ENCODE measurements around the gene ACAP2. TPM values are rescaled to one million over a fixed set of nuclear protein-coding genes. Genes with fewer than 3 reads are reported as not detected.
"Not testable (repeated sequence)": the region's sequence is repeated elsewhere in the genome, so short reads cannot be mapped to it uniquely, and the experiment has no call there.

Gene ACAP2
- total RNA-seq, 3 donors from 2014 or later (not counting 1 experiment from before 2014, with no cell fraction given): 103 to 132 (median 128) TPM

DNA sequence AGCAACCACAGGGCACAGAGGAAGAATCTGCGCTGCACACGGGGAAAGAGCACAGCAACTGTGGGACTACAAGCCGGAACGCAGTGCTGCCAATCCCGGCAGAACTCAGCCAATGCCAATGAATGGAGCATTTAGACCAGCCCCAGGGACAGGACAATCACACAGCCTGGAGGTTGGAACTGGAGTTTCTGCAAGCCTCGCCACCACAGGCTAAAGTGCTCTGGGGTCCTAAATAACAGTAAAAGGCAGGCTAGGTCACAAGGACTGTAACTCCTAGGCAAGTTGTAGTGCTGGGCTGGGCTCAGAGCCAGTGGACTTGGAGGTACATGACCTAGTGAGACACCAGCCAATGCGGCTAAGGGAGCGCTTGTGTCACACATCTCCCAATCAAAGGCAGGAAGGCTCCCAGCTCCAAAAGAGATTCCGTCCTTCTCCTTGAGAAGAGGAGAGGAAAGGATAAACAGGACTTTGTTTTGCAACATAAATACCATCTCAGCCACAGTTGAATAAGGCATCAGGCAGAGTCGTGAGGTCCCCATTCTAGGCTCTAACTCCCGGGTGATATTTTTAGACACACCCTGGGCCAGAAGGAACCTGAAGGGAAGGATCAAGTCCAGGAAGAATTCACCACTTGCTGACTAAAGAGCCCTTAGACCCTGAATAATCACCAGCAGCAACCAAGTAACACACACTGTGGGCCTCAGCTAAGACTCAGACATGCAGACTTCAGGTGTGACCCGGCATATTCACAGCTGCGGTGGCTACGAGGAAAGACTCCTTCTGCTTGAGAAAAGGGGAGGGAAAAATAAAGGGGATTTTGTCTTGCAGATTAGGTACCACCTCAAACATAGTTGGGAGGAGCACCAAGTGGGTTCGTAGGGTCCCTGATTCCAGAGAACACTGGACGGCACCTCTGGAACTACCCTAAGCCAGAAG, 86.4 kb downstream of the ACAP2 start:
- TF ChIP-seq, protein P1, sequence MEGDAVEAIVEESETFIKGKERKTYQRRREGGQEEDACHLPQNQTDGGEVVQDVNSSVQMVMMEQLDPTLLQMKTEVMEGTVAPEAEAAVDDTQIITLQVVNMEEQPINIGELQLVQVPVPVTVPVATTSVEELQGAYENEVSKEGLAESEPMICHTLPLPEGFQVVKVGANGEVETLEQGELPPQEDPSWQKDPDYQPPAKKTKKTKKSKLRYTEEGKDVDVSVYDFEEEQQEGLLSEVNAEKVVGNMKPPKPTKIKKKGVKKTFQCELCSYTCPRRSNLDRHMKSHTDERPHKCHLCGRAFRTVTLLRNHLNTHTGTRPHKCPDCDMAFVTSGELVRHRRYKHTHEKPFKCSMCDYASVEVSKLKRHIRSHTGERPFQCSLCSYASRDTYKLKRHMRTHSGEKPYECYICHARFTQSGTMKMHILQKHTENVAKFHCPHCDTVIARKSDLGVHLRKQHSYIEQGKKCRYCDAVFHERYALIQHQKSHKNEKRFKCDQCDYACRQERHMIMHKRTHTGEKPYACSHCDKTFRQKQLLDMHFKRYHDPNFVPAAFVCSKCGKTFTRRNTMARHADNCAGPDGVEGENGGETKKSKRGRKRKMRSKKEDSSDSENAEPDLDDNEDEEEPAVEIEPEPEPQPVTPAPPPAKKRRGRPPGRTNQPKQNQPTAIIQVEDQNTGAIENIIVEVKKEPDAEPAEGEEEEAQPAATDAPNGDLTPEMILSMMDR (IDR thresholded peaks at IDR 0.05): no peak
- no peak overlapping the region for H3K4me3 Mint-ChIP-seq
- Histone ChIP-seq H3K4me3 (ENCODE audit: low read length) (no peak overlapping the region), H3K27me3 (ENCODE audit: control insufficient read depth, insufficient read depth, low read length) (no peaks in the 10 kb centered on the region), H3K27ac (ENCODE audit: low read length) (no peak overlapping the region), H3K9me3 (ENCODE audit: control insufficient read depth, insufficient read depth, low read length) (no peaks in the 10 kb centered on the region), H3K4me1 (ENCODE audit: control insufficient read depth, insufficient read depth, low read length) (no peaks in the 10 kb centered on the region), H3K36me3 (ENCODE audit: control insufficient read depth, insufficient read depth, low read length) (peaks cover 11% of the 10 kb centered on the region)
- intact Hi-C loops (cut with micrococcal nuclease): no loop called here
- H3K4me1 Mint-ChIP-seq: peaks cover 62 to 70% of the 10 kb centered on the region in 2 donors
- peak overlapping the region; percentile 20 to 35 for H3K27ac Mint-ChIP-seq
- H3K36me3 Mint-ChIP-seq: no peaks in the 10 kb centered on the region
- H3K27me3 Mint-ChIP-seq (ENCODE audit: low read depth in 2 of 2): no peaks in the 10 kb centered on the region
- DNase-seq (no peak), ATAC-seq (no peak)
- H3K9me3 Mint-ChIP-seq: no peaks in the 10 kb centered on the region
- WGBS (ENCODE audit: insufficient coverage): 97% methylated on average over 15 of the region's 16 CpGs

DNA sequence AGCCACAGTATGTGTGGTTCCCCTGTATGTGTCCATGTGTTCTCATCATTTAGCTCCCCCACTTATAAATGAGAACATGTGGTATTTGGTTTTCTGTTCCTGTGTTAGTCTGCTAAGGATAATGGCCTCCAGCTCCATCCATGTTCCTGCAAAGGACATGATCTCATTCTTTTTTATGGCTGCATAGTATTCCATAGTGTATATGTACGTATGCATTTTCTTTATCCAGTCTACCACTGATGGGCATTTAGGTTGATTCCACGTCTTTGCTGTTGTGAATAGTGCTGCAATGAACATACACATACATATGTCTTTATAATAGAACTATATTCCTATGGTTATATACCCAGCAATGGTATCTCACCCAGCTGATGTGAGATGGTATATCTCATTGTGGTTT, 88.8 kb downstream of the ACAP2 start:
- H3K4me1 Mint-ChIP-seq: peaks cover 50 to 61% of the 10 kb centered on the region in 2 donors
- H3K9me3 ChIP-seq (ENCODE audit: control insufficient read depth, insufficient read depth, low read length); DNase-seq; intact Hi-C loops (cut with micrococcal nuclease); H3K27ac ChIP-seq (ENCODE audit: low read length); H3K4me3 Mint-ChIP-seq; H3K27me3 Mint-ChIP-seq (ENCODE audit: low read depth in 2 of 2); H3K27me3 ChIP-seq (ENCODE audit: control insufficient read depth, insufficient read depth, low read length); H3K4me3 ChIP-seq (ENCODE audit: low read length); H3K4me1 ChIP-seq (ENCODE audit: control insufficient read depth, insufficient read depth, low read length); H3K27ac Mint-ChIP-seq; ATAC-seq; H3K36me3 Mint-ChIP-seq; H3K9me3 Mint-ChIP-seq: not testable (repeated sequence)
- peaks cover 11% of the 10 kb centered on the region for H3K36me3 ChIP-seq (ENCODE audit: control insufficient read depth, insufficient read depth, low read length)
- WGBS (ENCODE audit: insufficient coverage): 89% methylated on average over 1 of the region's 2 CpGs

DNA sequence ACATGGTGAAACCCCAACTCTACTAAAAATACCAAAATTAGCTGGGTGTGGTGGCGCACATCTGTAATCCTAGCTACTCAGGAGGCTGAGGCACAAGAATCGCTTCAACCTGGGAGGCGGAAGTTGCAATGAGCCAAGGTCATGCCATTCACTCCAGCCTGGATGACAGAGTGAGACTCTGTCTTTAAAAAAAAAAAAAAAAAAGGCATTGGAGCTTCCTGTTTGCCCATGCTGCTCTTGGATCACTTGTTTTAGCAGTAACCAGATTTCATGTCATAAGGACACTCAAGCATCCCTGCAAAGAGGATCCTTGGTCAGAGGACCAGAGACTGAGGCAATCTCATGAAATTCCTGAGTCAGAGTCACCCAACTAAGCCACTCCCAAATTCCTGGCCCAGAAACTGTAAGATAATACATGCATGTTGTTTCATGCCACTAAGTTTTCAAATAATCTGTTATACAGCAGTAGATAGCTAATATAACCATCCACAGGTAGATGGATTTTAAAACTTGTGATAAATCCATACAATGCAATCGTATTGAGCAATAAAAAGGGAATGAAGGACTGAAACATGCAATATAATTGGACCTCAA, 89.8 kb downstream of the ACAP2 start:
- H3K27ac Mint-ChIP-seq: peak overlapping the region in 1 of 2 donors; percentile 0
- no peak overlapping the region for H3K27ac ChIP-seq (ENCODE audit: low read length)

More for the DNA sequence above, 89.8 kb downstream of the ACAP2 start:
- Histone ChIP-seq H3K9me3 (ENCODE audit: control insufficient read depth, insufficient read depth, low read length) (no peaks in the 10 kb centered on the region), H3K27me3 (ENCODE audit: control insufficient read depth, insufficient read depth, low read length) (no peaks in the 10 kb centered on the region), H3K36me3 (ENCODE audit: control insufficient read depth, insufficient read depth, low read length) (peaks cover 14% of the 10 kb centered on the region), H3K4me1 (ENCODE audit: control insufficient read depth, insufficient read depth, low read length) (no peaks in the 10 kb centered on the region), H3K4me3 (ENCODE audit: low read length) (no peak overlapping the region)
- 97% methylated on average over 3 of the region's 4 CpGs for WGBS (ENCODE audit: insufficient coverage)
- Mint-ChIP-seq H3K27me3 (ENCODE audit: low read depth in 2 of 2) (no peaks in the 10 kb centered on the region), H3K4me1 (peaks cover 40 to 57% of the 10 kb centered on the region in 2 donors), H3K4me3 (no peak overlapping the region), H3K36me3 (no peaks in the 10 kb centered on the region), H3K9me3 (no peaks in the 10 kb centered on the region)
- ATAC-seq (no peak), DNase-seq (no peak)
- TF ChIP-seq, protein P1 (IDR thresholded peaks at IDR 0.05): no peak
- intact Hi-C loops (cut with micrococcal nuclease): no loop called here
